HG03060 (cell line): ENCODE results near the gene SYF2.
A peak's percentile ranks its signal among the peaks of the same experiment; 100 is the strongest.
"Not testable (repeated sequence)": the region's sequence is repeated elsewhere in the genome, so short reads cannot be mapped to it uniquely, and the experiment has no call there.

Experiments used
- ATAC-seq: cut with Tn5 transposase; IDR thresholded peaks from one replicate; pipeline ENCODE4 v1.9.1; 2021; ENCODE audit warnings: low read depth, moderate number of reproducible peaks; ENCODE audit not compliant: unreplicated experiment

The SYF2 gene

GRCh38 chr1:25247024-25247828 is 14.9 kb upstream of the SYF2 start, which contains the start of gene RSRP1:
RSRP1 (minus strand) TSS chr1:25247454; CDS start chr1:25246963, 491 bp downstream.
- ATAC-seq: peak; percentile 80

- no peak for ATAC-seq
These were observed 14.3 kb upstream of the SYF2 start for GRCh38 chr1:25246600-25247023.

- no peak for ATAC-seq
These were observed 13.7 kb upstream of the SYF2 start for GRCh38 chr1:25245809-25246599.

- no peak for ATAC-seq
These were observed 13.1 kb upstream of the SYF2 start for GRCh38 chr1:25245393-25245792.

GRCh38 chr1:25243907-25244306 is 11.6 kb upstream of the SYF2 start:
- no peak for ATAC-seq

- ATAC-seq: peak; percentile 53
These were observed 7.6 kb upstream of the SYF2 start for GRCh38 chr1:25239681-25240541.

GRCh38 chr1:25238046-25238445 is 5.7 kb upstream of the SYF2 start:
- ATAC-seq: no peak

- ATAC-seq: not testable (repeated sequence)
These were observed 4.0 kb upstream of the SYF2 start for GRCh38 chr1:25236261-25236660.

GRCh38 chr1:25235411-25235810 is 3.1 kb upstream of the SYF2 start:
- not testable (repeated sequence) for ATAC-seq

GRCh38 chr1:25232866-25233784 is 823 bp upstream of the SYF2 start:
- ATAC-seq: peak; percentile 40

- ATAC-seq: no peak
These were observed 8.8 kb downstream of the SYF2 start for GRCh38 chr1:25223471-25223870.

- ATAC-seq: no peak
These were observed 9.7 kb downstream of the SYF2 start for GRCh38 chr1:25222606-25223005.

- ATAC-seq: no peak
These were observed 11.6 kb downstream of the SYF2 start for GRCh38 chr1:25220666-25221065.

- ATAC-seq: no peak
These were observed 12.5 kb downstream of the SYF2 start for GRCh38 chr1:25219661-25220251.

- no peak for ATAC-seq
These were observed 14.6 kb downstream of the SYF2 start for GRCh38 chr1:25217598-25218232.

- no peak for ATAC-seq
These were observed 15.3 kb downstream of the SYF2 start for GRCh38 chr1:25217015-25217414.

GRCh38 chr1:25216123-25216522 is 16.2 kb downstream of the SYF2 start:
- ATAC-seq: no peak

GRCh38 chr1:25212725-25213124 is 19.6 kb downstream of the SYF2 start:
- ATAC-seq: no peak

GRCh38 chr1:25210728-25211127 is 21.6 kb downstream of the SYF2 start:
- ATAC-seq: no peak
